ENCODE measurements around the gene MAPKBP1.

GRCh38 chr15:41847981-41848380 lies 73.7 kb downstream of the MAPKBP1 start:
- TF ChIP-seq CTCF (IDR thresholded peaks at IDR 0.05): no peak
- no peak for TF ChIP-seq POLR2A (IDR thresholded peaks at IDR 0.05)
